ENCODE results near the gene PCDHGB1.
"Not testable (repeated sequence)": the region's sequence is repeated elsewhere in the genome, so short reads cannot be mapped to it uniquely, and the experiment has no call there.

The PCDHGB1 gene

DNA sequence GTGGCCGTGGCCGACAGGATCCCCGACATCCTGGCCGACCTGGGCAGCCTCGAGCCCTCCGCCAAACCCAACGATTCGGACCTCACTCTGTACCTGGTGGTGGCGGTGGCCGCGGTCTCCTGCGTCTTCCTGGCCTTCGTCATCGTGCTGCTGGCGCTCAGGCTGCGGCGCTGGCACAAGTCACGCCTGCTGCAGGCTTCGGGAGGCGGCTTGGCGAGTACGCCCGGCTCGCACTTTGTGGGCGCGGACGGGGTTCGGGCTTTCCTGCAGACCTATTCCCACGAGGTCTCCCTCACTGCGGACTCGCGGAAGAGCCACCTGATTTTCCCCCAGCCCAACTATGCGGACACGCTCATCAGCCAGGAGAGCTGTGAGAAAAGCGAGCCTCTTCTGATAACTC, 3.9 kb upstream of the PCDHGB1 start:
- DNase-seq (ENCODE audit: low read depth) = not testable (repeated sequence)

GRCh38 chr5:141351591-141351990, 1.7 kb downstream of the PCDHGB1 start:
- DNase-seq (ENCODE audit: low read depth) = no peak

DNA sequence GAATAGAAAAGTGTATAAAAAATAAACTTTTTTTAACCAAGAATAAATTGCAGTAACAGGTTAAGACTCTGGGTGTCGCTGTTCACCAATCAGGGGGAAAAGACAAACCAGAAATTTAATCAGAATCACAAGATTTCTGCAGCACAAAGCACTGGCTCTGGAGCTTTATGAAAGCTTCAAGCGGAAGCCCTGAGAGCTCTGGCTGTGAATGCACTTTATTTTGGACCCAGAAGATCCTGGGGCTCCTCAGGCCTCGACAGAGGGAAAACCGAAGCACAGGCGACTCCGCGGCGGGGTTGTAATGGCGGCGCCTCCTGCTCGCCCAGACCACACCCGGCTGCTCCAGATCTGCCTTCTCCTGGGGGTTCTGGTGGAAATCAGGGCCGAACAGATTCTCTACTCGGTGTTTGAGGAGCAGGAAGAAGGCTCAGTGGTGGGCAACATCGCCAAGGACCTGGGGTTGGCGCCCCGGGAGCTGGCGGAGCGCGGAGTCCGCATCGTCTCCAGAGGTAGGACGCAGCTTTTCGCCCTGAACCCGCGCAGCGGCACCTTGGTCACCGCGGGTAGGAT, 5.1 kb downstream of the PCDHGB1 start, which contains the start of gene PCDHGA4:
Gene PCDHGA4 (plus strand): TSS at position 122 of the 570 bp plus-strand sequence. CDS start 87 bp downstream, at position 209.
- no peak for DNase-seq (ENCODE audit: low read depth)

GRCh38 chr5:141355641-141356040, 5.7 kb downstream of the PCDHGB1 start:
- no peak for DNase-seq (ENCODE audit: low read depth)

GRCh38 chr5:141356133-141356532, 6.2 kb downstream of the PCDHGB1 start:
- DNase-seq (ENCODE audit: low read depth) = no peak

GRCh38 chr5:141356950-141357349, 7.1 kb downstream of the PCDHGB1 start:
- DNase-seq (ENCODE audit: low read depth) = no peak

DNA sequence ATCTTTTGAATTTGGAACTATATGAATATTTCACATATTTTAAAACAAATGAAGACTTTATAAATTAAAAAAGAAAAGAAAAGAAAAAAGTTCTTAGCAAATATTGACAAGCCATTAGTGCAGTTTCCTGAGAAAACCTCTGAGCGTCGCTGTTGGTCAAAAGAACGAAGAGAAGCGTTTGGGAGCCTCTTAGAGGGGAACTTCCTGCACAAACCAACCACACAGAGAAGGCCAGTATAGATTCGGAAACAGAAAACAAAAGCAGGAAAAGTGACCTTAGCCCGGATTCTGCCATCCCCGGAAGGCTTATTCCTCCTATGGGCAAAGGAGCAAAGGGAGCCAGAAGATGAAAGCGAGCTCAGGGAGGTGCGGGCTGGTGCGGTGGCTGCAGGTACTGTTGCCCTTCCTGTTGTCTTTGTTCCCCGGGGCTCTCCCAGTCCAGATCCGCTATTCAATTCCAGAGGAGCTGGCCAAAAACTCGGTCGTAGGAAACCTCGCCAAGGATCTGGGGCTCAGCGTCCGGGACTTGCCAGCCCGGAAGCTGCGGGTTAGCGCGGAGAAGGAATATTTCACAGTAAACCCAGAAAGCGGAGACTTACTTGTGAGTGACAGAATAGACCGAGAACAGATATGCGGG, 10.0 kb downstream of the PCDHGB1 start, which contains the start of gene PCDHGB2:
Gene PCDHGB2 (plus strand): TSS at position 205 of the 637 bp plus-strand sequence. CDS start 142 bp downstream, at position 347.
- DNase-seq (ENCODE audit: low read depth) = no peak

DNA sequence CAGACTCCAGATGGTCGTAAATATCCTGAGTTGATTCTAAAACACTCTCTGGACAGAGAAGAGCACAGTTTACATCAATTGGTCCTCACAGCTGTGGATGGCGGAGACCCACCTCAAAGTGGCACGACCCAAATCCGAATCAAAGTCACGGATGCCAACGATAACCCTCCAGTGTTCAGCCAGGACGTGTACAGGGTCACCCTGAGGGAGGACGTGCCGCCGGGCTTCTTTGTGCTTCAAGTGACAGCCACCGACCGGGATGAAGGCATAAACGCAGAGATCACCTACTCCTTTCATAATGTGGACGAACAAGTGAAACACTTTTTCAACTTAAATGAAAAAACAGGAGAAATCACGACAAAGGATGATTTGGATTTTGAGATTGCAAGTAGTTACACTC, 10.8 kb downstream of the PCDHGB1 start:
- no peak for DNase-seq (ENCODE audit: low read depth)

GRCh38 chr5:141362719-141363118, 12.8 kb downstream of the PCDHGB1 start:
- no peak for DNase-seq (ENCODE audit: low read depth)

DNA sequence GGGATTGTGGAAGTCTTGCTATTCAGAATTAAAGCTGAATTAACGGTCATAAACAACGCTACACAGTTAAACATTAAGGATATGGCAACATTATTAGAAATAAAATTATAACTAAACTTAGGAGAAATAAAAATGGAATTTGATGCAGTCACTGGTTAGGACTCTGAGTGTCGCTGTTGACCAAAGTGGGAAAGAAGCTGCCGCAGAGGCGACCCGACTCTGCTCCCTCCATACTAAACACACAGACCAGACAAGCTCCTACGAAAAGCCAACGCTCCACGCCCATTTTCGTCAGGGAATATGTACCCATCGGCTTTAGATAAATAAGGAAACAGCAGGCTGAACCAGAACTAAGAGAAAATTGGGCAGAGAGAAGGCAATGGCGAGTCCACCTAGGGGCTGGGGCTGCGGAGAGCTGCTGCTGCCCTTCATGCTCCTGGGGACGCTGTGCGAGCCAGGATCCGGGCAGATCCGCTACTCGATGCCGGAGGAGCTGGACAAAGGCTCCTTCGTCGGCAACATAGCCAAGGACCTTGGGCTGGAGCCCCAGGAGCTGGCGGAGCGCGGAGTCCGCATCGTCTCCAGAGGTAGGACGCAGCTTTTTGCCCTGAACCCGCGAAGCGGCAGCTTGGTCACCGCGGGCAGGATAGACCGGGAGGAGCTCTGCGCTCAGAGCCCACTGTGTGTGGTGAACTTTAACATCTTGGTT, 14.2 kb downstream of the PCDHGB1 start, which contains the start of gene PCDHGA5:
Gene PCDHGA5 (plus strand): TSS at position 211 of the 709 bp plus-strand sequence. CDS start 169 bp downstream, at position 380.
- DNase-seq (ENCODE audit: low read depth) = no peak

DNA sequence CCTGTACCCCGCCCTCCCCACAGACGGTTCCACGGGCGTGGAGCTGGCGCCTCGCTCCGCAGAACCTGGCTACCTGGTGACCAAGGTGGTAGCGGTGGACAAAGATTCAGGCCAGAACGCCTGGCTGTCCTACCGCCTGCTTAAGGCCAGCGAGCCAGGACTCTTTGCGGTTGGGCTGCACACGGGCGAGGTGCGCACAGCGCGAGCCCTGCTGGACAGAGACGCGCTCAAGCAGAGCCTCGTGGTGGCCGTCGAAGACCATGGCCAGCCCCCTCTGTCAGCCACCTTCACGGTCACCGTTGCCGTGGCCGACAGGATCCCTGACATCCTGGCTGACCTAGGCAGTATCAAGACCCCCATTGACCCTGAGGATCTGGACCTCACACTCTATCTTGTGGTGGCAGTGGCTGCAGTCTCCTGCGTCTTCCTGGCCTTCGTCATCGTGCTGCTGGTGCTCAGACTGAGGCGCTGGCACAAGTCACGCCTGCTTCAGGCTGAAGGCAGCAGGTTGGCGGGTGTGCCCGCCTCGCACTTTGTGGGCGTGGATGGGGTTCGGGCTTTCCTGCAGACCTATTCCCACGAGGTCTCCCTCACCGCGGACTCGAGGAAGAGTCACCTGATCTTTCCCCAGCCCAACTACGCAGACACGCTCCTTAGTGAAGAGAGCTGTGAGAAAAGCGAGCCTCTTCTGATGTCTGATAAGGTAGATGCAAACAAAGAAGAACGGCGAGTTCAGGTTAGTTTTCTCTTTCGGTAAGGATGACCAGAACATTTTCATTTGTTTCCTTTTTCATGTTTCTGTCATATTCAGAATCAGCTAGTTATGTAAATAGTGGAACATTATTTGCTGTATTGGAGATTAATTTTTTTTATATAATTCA, 16.4 kb downstream of the PCDHGB1 start:
- DNase-seq (ENCODE audit: low read depth) = no peak

DNA sequence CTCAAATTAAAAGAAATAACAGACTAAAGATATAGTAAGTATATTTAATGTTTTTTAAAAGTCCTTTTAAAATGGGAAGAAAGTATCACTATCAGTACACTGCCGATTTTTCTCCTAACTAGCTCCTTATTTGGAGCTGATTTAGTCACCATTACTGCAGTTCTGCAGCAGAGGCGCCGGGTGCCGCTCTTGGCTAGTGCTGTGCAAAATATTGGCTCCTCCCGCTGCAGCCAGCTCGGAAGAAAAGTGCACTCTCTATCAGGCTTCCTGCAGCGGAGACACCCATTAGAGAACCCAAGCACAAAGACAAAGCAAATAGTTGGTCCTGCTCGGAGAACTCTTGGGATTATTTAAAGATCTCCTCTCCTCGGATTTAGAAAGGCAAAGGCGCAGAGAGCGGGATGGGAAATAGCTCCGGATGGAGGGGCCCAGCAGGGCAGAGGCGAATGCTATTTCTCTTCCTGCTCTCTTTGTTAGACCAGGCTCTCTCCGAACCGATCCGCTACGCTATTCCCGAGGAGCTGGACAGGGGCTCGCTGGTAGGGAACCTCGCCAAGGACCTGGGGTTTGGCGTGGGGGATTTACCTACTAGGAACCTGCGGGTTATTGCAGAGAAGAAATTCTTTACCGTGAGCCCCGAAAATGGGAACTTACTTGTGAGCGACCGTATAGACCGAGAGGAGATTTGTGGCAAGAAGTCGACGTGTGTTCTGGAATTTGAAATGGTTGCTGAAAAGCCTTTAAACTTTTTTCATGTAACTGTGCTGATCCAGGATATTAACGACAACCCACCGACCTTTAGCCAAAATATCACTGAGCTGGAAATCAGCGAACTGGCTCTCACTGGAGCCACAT, 20.3 kb downstream of the PCDHGB1 start, which contains the start of gene PCDHGB3:
Gene PCDHGB3 (plus strand): TSS at position 249 of the 855 bp plus-strand sequence. CDS start 153 bp downstream, at position 402.
- DNase-seq (ENCODE audit: low read depth) = no peak

GRCh38 chr5:141371572-141372475, 21.9 kb downstream of the PCDHGB1 start:
- no peak for DNase-seq (ENCODE audit: low read depth)

DNA sequence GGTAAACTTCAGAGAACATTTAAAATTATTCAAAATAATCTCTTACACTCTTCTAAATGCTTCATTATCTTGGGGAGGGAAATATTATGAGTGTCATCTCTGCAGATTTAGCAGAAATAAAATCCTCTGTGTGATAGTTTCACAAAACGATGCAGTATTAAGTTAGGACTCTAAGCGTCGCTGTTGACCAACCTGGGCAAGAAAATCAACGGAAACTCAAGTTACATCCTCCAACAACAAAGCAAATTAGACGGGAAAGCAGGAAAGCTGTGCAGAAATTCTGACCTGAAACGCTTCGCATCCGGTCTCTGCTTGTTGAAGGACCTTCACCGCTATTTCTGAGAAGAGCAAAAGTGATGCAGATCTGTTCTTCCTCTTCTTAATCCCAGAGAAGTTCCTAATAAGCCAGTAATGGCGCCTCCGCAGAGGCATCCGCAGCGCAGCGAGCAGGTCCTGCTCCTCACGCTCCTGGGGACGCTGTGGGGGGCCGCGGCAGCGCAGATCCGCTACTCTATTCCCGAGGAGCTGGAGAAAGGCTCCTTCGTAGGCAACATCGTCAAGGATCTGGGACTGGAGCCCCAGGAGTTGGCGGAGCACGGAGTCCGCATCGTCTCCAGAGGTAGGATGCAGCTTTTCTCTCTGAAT, 23.9 kb downstream of the PCDHGB1 start, which contains the start of gene PCDHGA6:
Gene PCDHGA6 (plus strand): TSS at position 219 of the 645 bp plus-strand sequence. CDS start 193 bp downstream, at position 412.
- DNase-seq (ENCODE audit: low read depth) = no peak

- no peak for DNase-seq (ENCODE audit: low read depth)
These were observed 24.7 kb downstream of the PCDHGB1 start for GRCh38 chr5:141374627-141375026.

DNA sequence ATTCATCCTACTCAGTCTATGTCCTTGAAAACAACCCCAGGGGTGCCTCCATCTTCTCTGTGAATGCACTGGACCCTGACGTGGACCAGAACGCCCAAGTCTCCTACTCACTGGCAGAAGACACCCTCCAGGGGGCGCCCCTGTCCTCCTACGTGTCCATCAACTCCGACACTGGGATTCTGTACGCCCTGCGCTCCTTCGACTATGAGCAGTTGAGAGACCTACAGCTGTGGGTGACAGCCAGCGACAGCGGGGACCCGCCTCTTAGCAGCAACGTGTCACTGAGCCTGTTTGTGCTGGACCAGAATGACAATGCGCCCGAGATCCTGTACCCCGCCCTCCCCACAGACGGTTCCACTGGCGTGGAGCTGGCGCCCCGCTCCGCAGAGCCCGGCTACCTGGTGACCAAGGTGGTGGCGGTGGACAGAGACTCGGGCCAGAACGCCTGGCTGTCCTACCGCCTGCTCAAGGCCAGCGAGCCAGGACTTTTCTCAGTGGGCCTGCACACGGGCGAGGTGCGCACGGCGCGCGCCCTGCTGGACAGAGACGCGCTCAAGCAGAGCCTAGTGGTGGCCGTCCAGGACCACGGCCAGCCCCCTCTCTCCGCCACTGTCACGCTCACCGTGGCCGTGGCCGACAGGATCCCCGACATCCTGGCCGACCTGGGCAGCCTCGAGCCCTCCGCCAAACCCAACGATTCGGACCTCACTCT, 25.7 kb downstream of the PCDHGB1 start:
- not testable (repeated sequence) for DNase-seq (ENCODE audit: low read depth)

- no peak for DNase-seq (ENCODE audit: low read depth)
These were observed 32.8 kb downstream of the PCDHGB1 start, which contains the start of gene PCDHGA7 for GRCh38 chr5:141382469-141383294. Gene PCDHGA7 (plus strand): TSS chr5:141382742. CDS start chr5:141382900, 158 bp downstream.

Measured in activated T-cell treated with anti-CD3 and anti-CD28 coated beads for 48 hours (primary cell).